Central memory CD4-positive, alpha-beta T cell (primary cell): ENCODE results near the gene TBC1D28.
"Not testable (repeated sequence)": the region's sequence is repeated elsewhere in the genome, so short reads cannot be mapped to it uniquely, and the experiment has no call there.

ENCODE experiments used
- DNase-seq: peaks from one replicate; pipeline ENCODE4 v3.0.0; 2022
- total RNA-seq, 3 experiments: gene quantifications; one replicate each; lab custom pipeline; 2026; lab: John Stamatoyannopoulos, UW

Gene TBC1D28
- total RNA-seq: 0 to 0.05 (median 0) reads per million in 3 experiments

- not testable (repeated sequence) for DNase-seq
These were observed at the start of gene TBC1D28 for GRCh38 chr17:18644291-18644690. Gene TBC1D28 (minus strand): TSS chr17:18644391. CDS start chr17:18641352, 3,039 bp downstream.

- DNase-seq: not testable (repeated sequence)
These were observed 38.5 kb upstream of the TBC1D28 start for GRCh38 chr17:18682668-18683067.

GRCh38 chr17:18681767-18682571 lies 37.8 kb upstream of the TBC1D28 start, which contains the start of gene FOXO3B:
Gene FOXO3B (minus strand): TSS chr17:18682314. CDS start chr17:18681651, 663 bp downstream.
- peak; percentile 34 for DNase-seq

- not testable (repeated sequence) for DNase-seq
These were observed 33.2 kb upstream of the TBC1D28 start for GRCh38 chr17:18677381-18677780.

GRCh38 chr17:18676928-18677327 lies 32.7 kb upstream of the TBC1D28 start:
- DNase-seq: not testable (repeated sequence)

GRCh38 chr17:18672395-18673227 lies 28.4 kb upstream of the TBC1D28 start:
- not testable (repeated sequence) for DNase-seq

- DNase-seq: not testable (repeated sequence)
These were observed 24.4 kb upstream of the TBC1D28 start for GRCh38 chr17:18668625-18669024.

GRCh38 chr17:18667535-18667934 lies 23.3 kb upstream of the TBC1D28 start:
- not testable (repeated sequence) for DNase-seq

- DNase-seq: not testable (repeated sequence)
These were observed 22.1 kb upstream of the TBC1D28 start for GRCh38 chr17:18666326-18666725.

GRCh38 chr17:18661924-18662624 lies 17.9 kb upstream of the TBC1D28 start:
- not testable (repeated sequence) for DNase-seq

GRCh38 chr17:18650094-18650493 lies 5.9 kb upstream of the TBC1D28 start:
- DNase-seq: not testable (repeated sequence)

GRCh38 chr17:18643124-18643523 lies 1.1 kb downstream of the TBC1D28 start:
- DNase-seq: not testable (repeated sequence)

- DNase-seq: not testable (repeated sequence)
These were observed 5.8 kb downstream of the TBC1D28 start for GRCh38 chr17:18638357-18638756.

GRCh38 chr17:18636237-18636636 lies 8.0 kb downstream of the TBC1D28 start:
- DNase-seq: not testable (repeated sequence)

- not testable (repeated sequence) for DNase-seq
These were observed 8.4 kb downstream of the TBC1D28 start for GRCh38 chr17:18635773-18636172.

- not testable (repeated sequence) for DNase-seq
These were observed 9.5 kb downstream of the TBC1D28 start for GRCh38 chr17:18634550-18635263.

- DNase-seq: no peak
These were observed 17.9 kb downstream of the TBC1D28 start for GRCh38 chr17:18626152-18626870.

GRCh38 chr17:18625509-18626104 lies 18.6 kb downstream of the TBC1D28 start:
- DNase-seq: peak; percentile 95

GRCh38 chr17:18624862-18625501 lies 19.2 kb downstream of the TBC1D28 start:
- DNase-seq: not testable (repeated sequence)

- not testable (repeated sequence) for DNase-seq
These were observed 26.6 kb downstream of the TBC1D28 start for GRCh38 chr17:18617613-18618012.
